ENCODE results near the gene QDPR.

DNA sequence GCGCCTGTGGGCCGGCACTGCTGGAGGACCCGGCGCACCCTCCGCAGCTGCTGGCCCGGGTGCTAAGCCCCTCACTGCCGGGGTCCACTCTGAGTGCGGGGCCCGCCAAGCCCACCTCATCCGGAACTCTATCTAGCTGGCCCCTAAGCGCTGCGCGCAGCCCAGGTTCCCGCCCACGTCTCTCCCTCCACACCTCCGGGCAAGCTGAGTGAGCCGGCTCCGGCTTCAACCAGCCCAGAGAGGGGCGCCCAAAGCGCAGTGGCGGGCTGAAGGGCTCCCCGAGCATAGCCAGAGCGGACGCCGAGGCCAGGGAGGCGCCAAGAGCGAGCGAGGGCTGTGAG, 75.2 kb downstream of the QDPR start:
- TF ChIP-seq, protein P1, sequence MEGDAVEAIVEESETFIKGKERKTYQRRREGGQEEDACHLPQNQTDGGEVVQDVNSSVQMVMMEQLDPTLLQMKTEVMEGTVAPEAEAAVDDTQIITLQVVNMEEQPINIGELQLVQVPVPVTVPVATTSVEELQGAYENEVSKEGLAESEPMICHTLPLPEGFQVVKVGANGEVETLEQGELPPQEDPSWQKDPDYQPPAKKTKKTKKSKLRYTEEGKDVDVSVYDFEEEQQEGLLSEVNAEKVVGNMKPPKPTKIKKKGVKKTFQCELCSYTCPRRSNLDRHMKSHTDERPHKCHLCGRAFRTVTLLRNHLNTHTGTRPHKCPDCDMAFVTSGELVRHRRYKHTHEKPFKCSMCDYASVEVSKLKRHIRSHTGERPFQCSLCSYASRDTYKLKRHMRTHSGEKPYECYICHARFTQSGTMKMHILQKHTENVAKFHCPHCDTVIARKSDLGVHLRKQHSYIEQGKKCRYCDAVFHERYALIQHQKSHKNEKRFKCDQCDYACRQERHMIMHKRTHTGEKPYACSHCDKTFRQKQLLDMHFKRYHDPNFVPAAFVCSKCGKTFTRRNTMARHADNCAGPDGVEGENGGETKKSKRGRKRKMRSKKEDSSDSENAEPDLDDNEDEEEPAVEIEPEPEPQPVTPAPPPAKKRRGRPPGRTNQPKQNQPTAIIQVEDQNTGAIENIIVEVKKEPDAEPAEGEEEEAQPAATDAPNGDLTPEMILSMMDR (IDR thresholded peaks at IDR 0.05): no peak
- TF ChIP-seq POLR2A (IDR thresholded peaks at IDR 0.05): no peak

Measured in ovary (tissue), 3 donors.